BJ (cell line): ENCODE data around the gene ZNF439. TPM values are rescaled to one million over a fixed set of nuclear protein-coding genes. Genes with fewer than 3 reads are reported as not detected.
"Not testable (repeated sequence)": the region's sequence is repeated elsewhere in the genome, so short reads cannot be mapped to it uniquely, and the experiment has no call there.

Source experiments
- CTCF ChIA-PET: fragments of 350-600 bp; formaldehyde crosslinking; extraction: SDS; loops from one replicate; lab custom pipeline; 2021; ENCODE audit warnings: antibody characterized with exemption, inconsistent platforms; lab: Yijun Ruan, JAX
- POLR2A ChIA-PET: fragments of 300-600 bp; sonication (Branson Sonifier 250); formaldehyde crosslinking; extraction: SDS; loops from one replicate; lab custom pipeline; 2021; ENCODE audit warnings: antibody characterized with exemption; lab: Charles Lee
- DNase-seq: peaks from one replicate; pipeline ENCODE4 v3.0.0-alpha.2; 2011; ENCODE audit warnings: low read depth
- H3K27me3 ChIP-seq: 2 replicates; pipeline ENCODE4 v1.6.0; 2011; ENCODE audit warnings: low read length; ENCODE audit not compliant: control insufficient read depth, insufficient read depth
- H3K36me3 ChIP-seq: 2 replicates; pipeline ENCODE4 v1.5.1; 2011; ENCODE audit warnings: low read length; ENCODE audit not compliant: control insufficient read depth, insufficient read depth
- H3K4me3 ChIP-seq: 2 replicates; pipeline ENCODE4 v1.5.1; 2011; ENCODE audit warnings: low read depth, mild to moderate bottlenecking, control low read depth, low read length
- polyA plus RNA-seq: library from polyadenylated mRNA; depleted of rRNA; stranded (reverse); fragments of >200 nt; gene quantifications from 2 replicates; pipeline ENCODE4 v1.2.3, GENCODE V29; 2011
- TF ChIP-seq, protein P1 (sequence below): IDR thresholded peaks from 2 replicates; pipeline ENCODE4 v1.5.1; 2011; ENCODE audit warnings: low read depth, mild to moderate bottlenecking, control low read depth, inconsistent platforms, low read length, moderate library complexity; ENCODE audit not compliant: insufficient read depth

ZNF439 gene
- polyA plus RNA-seq, 1 experiment, result 3.0 TPM

DNA sequence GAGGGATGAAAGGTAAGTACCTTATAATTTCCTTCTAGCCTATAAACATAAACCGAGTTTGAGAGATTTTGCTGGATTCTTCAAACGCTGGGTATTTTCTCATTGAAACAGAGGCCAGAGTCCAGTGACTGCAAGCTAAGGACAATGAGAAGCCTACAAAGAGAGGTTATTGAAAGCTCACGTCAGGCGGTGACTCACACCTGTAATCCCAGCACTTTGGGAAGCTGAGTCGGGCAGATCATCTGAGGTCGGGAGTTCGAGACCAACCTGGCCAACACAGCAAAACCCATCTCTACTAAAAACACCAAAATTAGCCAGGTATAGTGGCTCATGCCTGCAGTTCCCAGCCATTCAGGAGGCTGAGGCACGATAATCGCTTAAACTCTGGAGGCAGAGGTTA is 24.1 kb downstream of the ZNF439 start:
- H3K4me3 ChIP-seq, result no peak overlapping the region
- H3K27me3 ChIP-seq, result no peaks in the 10 kb centered on the region
- TF ChIP-seq, protein P1, sequence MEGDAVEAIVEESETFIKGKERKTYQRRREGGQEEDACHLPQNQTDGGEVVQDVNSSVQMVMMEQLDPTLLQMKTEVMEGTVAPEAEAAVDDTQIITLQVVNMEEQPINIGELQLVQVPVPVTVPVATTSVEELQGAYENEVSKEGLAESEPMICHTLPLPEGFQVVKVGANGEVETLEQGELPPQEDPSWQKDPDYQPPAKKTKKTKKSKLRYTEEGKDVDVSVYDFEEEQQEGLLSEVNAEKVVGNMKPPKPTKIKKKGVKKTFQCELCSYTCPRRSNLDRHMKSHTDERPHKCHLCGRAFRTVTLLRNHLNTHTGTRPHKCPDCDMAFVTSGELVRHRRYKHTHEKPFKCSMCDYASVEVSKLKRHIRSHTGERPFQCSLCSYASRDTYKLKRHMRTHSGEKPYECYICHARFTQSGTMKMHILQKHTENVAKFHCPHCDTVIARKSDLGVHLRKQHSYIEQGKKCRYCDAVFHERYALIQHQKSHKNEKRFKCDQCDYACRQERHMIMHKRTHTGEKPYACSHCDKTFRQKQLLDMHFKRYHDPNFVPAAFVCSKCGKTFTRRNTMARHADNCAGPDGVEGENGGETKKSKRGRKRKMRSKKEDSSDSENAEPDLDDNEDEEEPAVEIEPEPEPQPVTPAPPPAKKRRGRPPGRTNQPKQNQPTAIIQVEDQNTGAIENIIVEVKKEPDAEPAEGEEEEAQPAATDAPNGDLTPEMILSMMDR, result no peak
- CTCF ChIA-PET, result interaction anchor here (0.8 to 1.3 kb wide), 2 partner anchors 9 to 10 kb away, joined by 4 to 5 read pairs; no protein-coding TSS in a partner anchor
- H3K36me3 ChIP-seq, result no peaks in the 10 kb centered on the region; the same call in 1 of the 2 replicates
- no peak for DNase-seq
- POLR2A ChIA-PET, result no interaction called here

DNA sequence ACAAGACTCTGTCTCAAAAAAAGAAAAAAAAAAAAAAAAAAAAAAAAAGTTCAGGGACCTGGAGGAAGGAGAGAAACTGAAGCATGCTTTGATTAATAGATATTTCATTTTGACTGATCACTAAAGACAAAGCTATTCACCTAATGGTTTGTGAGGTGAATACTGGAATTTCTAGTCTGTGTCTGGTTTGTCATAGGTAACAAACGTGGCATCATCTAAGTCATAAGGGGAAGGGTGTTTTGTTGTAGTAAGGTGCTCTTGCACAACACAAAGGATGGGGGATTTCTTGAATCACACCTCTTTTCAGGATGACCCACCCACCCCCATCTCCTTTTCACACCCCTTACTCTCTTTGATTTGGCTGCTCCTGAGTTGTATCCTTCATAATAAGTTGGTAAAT is 25.2 kb downstream of the ZNF439 start:
- no peak for DNase-seq
- ChIA-PET POLR2A (no interaction called here), CTCF (no interaction called here)
- TF ChIP-seq, protein P1, result no peak
- H3K27me3 ChIP-seq, result no peaks in the 10 kb centered on the region
- H3K4me3 ChIP-seq, result no peak overlapping the region
- H3K36me3 ChIP-seq, result no peaks in the 10 kb centered on the region

DNA sequence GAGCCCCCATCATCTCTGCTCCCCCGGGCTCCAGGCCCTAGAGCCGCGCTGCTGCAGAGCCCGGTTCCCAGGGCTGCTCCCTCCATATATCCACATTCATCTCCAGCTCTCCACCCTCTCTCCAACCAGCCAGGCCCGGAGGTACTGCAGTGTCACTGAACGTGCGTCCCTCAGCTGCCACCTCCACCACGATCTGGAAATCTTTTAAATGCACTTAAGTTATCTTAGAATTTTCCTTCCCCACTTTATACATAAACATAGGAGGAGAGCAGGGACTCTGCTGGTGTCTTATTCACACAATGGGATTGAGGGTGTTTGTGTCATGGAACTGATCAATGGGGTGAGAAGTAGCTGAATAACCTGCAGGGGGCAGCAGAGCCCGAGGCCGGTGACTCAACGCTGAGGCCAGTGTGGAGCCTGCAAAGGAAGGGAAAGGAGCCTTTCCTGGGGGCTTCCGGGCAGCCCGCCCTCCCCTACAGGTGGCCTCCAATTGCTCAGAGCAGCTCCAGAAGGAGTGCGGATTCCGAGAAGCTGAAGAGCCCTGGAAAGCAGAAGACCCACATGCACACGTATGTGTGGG is 31.3 kb downstream of the ZNF439 start:
- CTCF ChIA-PET, result interaction anchor here (0.7 to 10.1 kb wide), 7 partner anchors 9 to 261 kb away, joined by 3 to 70 read pairs (median 11); partner anchors contain the start of genes ZNF20 and ZNF491
- POLR2A ChIA-PET, result not testable (repeated sequence)

DNA sequence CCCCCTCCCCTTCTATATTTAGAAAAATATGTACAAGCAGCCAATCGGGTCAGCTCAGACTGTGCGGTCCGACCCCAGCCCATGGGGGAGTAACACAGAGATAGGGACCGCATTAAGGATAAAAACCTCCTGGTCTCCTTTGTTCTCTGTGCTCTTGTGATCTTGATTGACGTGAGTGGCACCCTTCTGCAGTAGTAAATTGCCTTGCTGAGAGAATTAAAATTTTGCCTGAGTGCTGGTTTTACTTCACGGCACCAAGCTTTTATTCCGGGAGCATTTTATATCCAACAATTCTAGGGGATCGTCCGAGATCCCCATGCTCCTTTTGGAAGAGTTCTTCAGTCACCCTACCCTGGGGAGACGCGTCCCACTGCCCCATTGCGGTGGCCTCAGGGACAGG is 32.1 kb downstream of the ZNF439 start:
- Histone ChIP-seq H3K4me3 (no peak overlapping the region), H3K27me3 (no peaks in the 10 kb centered on the region; the same call in 1 of the 2 replicates), H3K36me3 (no peaks in the 10 kb centered on the region)
- DNase-seq, result no peak
- ChIA-PET POLR2A (no interaction called here), CTCF (interaction anchor here (0.6 to 10.1 kb wide), 7 partner anchors 10 to 260 kb away, joined by 3 to 70 read pairs (median 11); partner anchors contain the start of genes ZNF20 and ZNF491)
- TF ChIP-seq, protein P1, result no peak

More for the DNA sequence above, 31.3 kb downstream of the ZNF439 start:
- DNase-seq, H3K27me3 ChIP-seq, H3K4me3 ChIP-seq, H3K36me3 ChIP-seq: not testable (repeated sequence)

DNA sequence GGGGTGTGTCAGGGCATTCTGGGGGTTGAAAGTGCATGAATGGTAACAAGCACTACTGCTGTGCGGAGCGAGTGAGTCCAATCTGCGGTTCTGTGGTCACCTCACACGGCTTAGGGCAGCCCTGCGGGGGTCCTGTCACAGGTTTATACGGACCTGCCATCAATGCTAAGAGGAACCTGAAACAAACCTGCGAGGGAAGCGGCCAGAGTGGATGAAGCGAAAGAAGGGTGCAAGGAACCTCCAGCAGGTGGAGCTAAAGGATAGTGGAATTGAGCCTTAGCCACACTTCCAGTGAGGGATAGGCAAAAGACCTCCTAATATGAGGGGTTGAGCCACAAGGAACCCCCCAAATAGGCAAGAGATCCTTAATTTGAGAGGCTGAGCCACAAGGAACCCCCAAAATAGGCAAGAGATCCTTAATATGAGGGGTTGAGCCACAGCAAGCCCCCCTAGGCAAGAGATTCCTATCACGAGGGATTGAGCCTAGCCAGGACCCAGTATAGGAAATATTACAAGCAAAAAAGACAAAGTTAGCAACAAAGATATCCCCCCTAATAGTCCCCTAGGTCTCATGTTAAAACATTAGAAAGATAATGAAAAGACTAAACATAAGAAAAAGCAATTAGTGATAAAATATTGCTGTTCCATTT is 32.8 kb downstream of the ZNF439 start:
- ChIA-PET POLR2A (no interaction called here), CTCF (interaction anchor here (0.6 to 10.1 kb wide), 10 partner anchors 9 to 275 kb away, joined by 3 to 70 read pairs (median 4); partner anchors contain the start of genes ZNF20, ZNF491 and ZNF625)
- no peaks in the 10 kb centered on the region for H3K36me3 ChIP-seq
- TF ChIP-seq, protein P1, result peak; percentile 77
- no peaks in the 10 kb centered on the region; the same call in 1 of the 2 replicates for H3K27me3 ChIP-seq
- H3K4me3 ChIP-seq, result no peak overlapping the region
- DNase-seq, result no peak
